ENCODE results near the gene IDH2. TPM values are rescaled to one million over a fixed set of nuclear protein-coding genes. Genes with fewer than 3 reads are reported as not detected.
A peak's percentile ranks its signal among the peaks of the same experiment; 100 is the strongest.

The IDH2 gene
- total and polyA plus RNA-seq, 2 of the 4 experiments (the other 2 are of a cell fraction): 84.9 to 118 TPM

DNA sequence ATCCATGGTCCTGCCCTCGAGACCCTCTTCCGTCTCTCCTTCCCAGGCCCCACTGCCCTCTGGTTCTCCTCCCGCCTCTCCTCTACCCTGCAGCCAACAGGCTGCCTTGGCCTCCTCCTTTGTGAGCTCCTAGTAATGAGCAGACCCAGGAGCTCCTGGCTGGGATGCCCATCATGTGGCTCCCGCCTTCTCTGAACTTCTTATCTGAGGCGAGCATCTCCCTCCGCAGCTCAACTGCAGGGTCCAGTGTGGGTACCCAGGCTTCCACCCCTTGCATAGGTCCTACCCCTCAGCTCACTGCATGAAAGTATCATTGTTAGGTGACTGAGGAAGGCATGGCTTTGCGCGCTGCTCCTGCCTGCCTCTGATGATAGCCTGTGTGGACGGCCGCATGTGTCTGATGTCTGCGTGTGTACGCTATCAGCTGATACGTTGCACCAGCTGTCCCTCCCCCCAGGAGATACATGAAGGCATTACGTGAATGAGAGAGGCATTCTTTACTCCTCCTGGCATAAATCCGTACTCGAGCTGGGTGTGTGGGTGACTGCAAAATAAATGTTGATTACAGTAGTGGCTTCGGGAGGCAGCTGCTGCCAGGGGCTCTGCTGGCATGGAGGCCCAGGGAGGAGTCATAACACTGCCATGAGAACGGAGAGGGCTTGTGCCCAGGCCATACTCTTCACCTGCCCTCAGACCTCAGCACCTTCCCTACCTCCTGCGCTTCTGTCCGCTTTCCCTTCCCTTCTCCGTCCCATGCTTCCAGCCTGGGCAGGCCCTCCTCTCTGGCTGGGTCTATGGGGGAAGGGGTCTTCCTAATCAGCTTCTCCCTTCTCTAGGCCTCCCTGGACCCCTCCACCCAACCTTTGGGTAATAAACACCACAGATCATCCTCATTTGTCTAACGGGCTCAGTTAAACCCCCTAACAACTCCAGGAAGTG, 52.3 kb downstream of the IDH2 start:
- in situ Hi-C loops (cut with MboI; ENCODE audit: low sequenced_read_pairs) (no loop called here), dilution Hi-C loops (cut with HindIII; ENCODE audit: low sequenced_read_pairs, unreplicated experiment) (no loop called here), intact Hi-C loops (cut with micrococcal nuclease) (no loop called here)
- Histone ChIP-seq H2BK120ac (ENCODE audit: low read depth, low read length) (no peak overlapping the region), H3K27me3 (ENCODE audit: control insufficient read depth, insufficient read depth, low read length) (no peaks in the 10 kb centered on the region), H4K5ac (ENCODE audit: low read depth, low read length) (no peak overlapping the region), H3K4me3 (ENCODE audit: insufficient read depth, low read depth, low read length) (no peak overlapping the region), H3K9me3 (ENCODE audit: control insufficient read depth, insufficient read depth, low read length) (no peaks in the 10 kb centered on the region), H3K18ac (ENCODE audit: low read depth, low read length) (no peak overlapping the region), H3K36me3 (ENCODE audit: control insufficient read depth, insufficient read depth, low read length) (no peaks in the 10 kb centered on the region), H3K27ac (ENCODE audit: insufficient read depth, low read length) (no peak overlapping the region), H3K56ac (ENCODE audit: extremely low read depth, insufficient read depth, low read length) (no peak overlapping the region), H3K4me1 (ENCODE audit: control insufficient read depth, insufficient read depth, low read length) (peaks cover 8% of the 10 kb centered on the region), H3K9me1 (ENCODE audit: insufficient read depth, low read length) (peaks cover 38% of the 10 kb centered on the region), H3K79me1 (ENCODE audit: low read depth in 1 of 2, low read length in 2 of 2) (peaks cover 18 to 73% of the 10 kb centered on the region in 2 experiments), H2AFZ (replicated peaks; ENCODE audit: low read length, poor library complexity) (no peak overlapping the region), H4K8ac (ENCODE audit: low read depth in 2 of 2, low read length in 2 of 2) (no peak overlapping the region), H4K20me1 (ENCODE audit: insufficient read depth, low read length) (peaks cover 42% of the 10 kb centered on the region), H4K91ac (ENCODE audit: insufficient read depth, low read depth, low read length) (no peak overlapping the region), H2BK15ac (ENCODE audit: low read depth, low read length) (no peak overlapping the region), H3K14ac (replicated peaks; ENCODE audit: low read depth, low read length) (no peak overlapping the region), H3K23ac (ENCODE audit: low read depth, low read length) (no peak overlapping the region), H2BK20ac (ENCODE audit: low read depth, low read length) (no peak overlapping the region), H2AK5ac (ENCODE audit: low read depth, low read length) (peak overlapping the region; percentile 43; the same call in 1 of the 2 replicates), H3K4ac (ENCODE audit: low read depth, low read length) (no peak overlapping the region), H3K4me2 (ENCODE audit: low read depth, low read length) (no peak overlapping the region), H2AK9ac (replicated peaks; ENCODE audit: low read depth, low read length, poor library complexity) (peak overlapping the region; percentile 58), H3K9ac (ENCODE audit: low read depth, low read length) (no peak overlapping the region), H2BK5ac (ENCODE audit: low read depth, low read length, poor library complexity, severe bottlenecking) (no peak overlapping the region)
- ChIA-PET CTCF (no interaction called here), POLR2A (ENCODE audit: unreplicated experiment) (no interaction called here)
- DNase-seq (no peak), ATAC-seq (ENCODE audit: low read depth) (peak; percentile 18; the same call in 1 of the 2 replicates)
- 64% methylated on average over 5 of the region's 22 CpGs; no CpG with 5 or more reads in 1 of the 2 experiments for WGBS, 2 experiments (ENCODE audit: extremely low coverage in 2 of 2, insufficient read length in 1 of 2)
- no peak for TF ChIP-seq SMC3 (IDR thresholded peaks at IDR 0.05; ENCODE audit: low read depth, low read length)
- no peak for TF ChIP-seq RCOR1 (IDR thresholded peaks at IDR 0.05; ENCODE audit: insufficient replicate concordance, low read length)
- no TSS peak for BruUV-seq (replicated peaks)
